Inferior parietal cortex (tissue), 1 donor: ENCODE data around the gene GRID2.

ENCODE experiments used
- DNase-seq: peaks from one replicate; pipeline ENCODE4 v3.0.0-alpha.2; 2016; ENCODE audit errors: extremely low spot score

The GRID2 gene

GRCh38 chr4:92961881-92962280 lies 658.1 kb downstream of the GRID2 start:
- no peak for DNase-seq

- no peak for DNase-seq
Measured at GRCh38 chr4:92962831-92963230, 659.1 kb downstream of the GRID2 start.

GRCh38 chr4:92968556-92968955 lies 664.8 kb downstream of the GRID2 start:
- DNase-seq: no peak

GRCh38 chr4:92968996-92969395 lies 665.2 kb downstream of the GRID2 start:
- no peak for DNase-seq

GRCh38 chr4:92969650-92970379 lies 666.0 kb downstream of the GRID2 start:
- no peak for DNase-seq

GRCh38 chr4:92970996-92971395 lies 667.2 kb downstream of the GRID2 start:
- no peak for DNase-seq

GRCh38 chr4:92988301-92988700 lies 684.5 kb downstream of the GRID2 start:
- DNase-seq: no peak

GRCh38 chr4:92992758-92993157 lies 689.0 kb downstream of the GRID2 start:
- DNase-seq: no peak

GRCh38 chr4:92994727-92995126 lies 691.0 kb downstream of the GRID2 start:
- no peak for DNase-seq

- no peak for DNase-seq
Measured at GRCh38 chr4:92996533-92996932, 692.8 kb downstream of the GRID2 start.

- no peak for DNase-seq
Measured at GRCh38 chr4:93000910-93001309, 697.1 kb downstream of the GRID2 start.

GRCh38 chr4:93002240-93002639 lies 698.5 kb downstream of the GRID2 start:
- DNase-seq: no peak

- DNase-seq: no peak
Measured at GRCh38 chr4:93016350-93016749, 712.6 kb downstream of the GRID2 start.

- DNase-seq: no peak
Measured at GRCh38 chr4:93018243-93018642, 714.5 kb downstream of the GRID2 start.

- no peak for DNase-seq
Measured at GRCh38 chr4:93018806-93019205, 715.0 kb downstream of the GRID2 start.

- DNase-seq: no peak
Measured at GRCh38 chr4:93029769-93030168, 726.0 kb downstream of the GRID2 start.

GRCh38 chr4:93030670-93031069 lies 726.9 kb downstream of the GRID2 start:
- DNase-seq: no peak

GRCh38 chr4:93031431-93032098 lies 727.8 kb downstream of the GRID2 start:
- no peak for DNase-seq

- DNase-seq: no peak
Measured at GRCh38 chr4:93042746-93043145, 739.0 kb downstream of the GRID2 start.

GRCh38 chr4:93053140-93053539 lies 749.4 kb downstream of the GRID2 start:
- no peak for DNase-seq

- DNase-seq: no peak
Measured at GRCh38 chr4:93061826-93062225, 758.1 kb downstream of the GRID2 start.

- DNase-seq: no peak
Measured at GRCh38 chr4:93063325-93063724, 759.6 kb downstream of the GRID2 start.

- no peak for DNase-seq
Measured at GRCh38 chr4:93065790-93066189, 762.0 kb downstream of the GRID2 start.

- no peak for DNase-seq
Measured at GRCh38 chr4:93066749-93067148, 763.0 kb downstream of the GRID2 start.
